Left colon (tissue), 2 donors: ENCODE data around the gene CCSER1. TPM values are rescaled to one million over a fixed set of nuclear protein-coding genes. Genes with fewer than 3 reads are reported as not detected.
A peak's percentile ranks its signal among the peaks of the same experiment; 100 is the strongest.

Experiments used
- ATAC-seq: fragments of 200-7000 bp; cut with Tn5 transposase; one replicate; pipeline ENCODE4 v1.9.1; 2020; ENCODE audit warnings: mild to moderate bottlenecking, moderate library complexity
- DNase-seq, 2 donors: peaks; one replicate each; pipeline ENCODE4 v3.0.0-alpha.2; 2020
- intact Hi-C, 2 donors: fragments of 100-400 bp; cut with DNase I in 1 of 2; cut with micrococcal nuclease in 1 of 2; formaldehyde crosslinking; loops; one replicate each; pipeline versions ENCODE4 v1.11.2 to v1.14.0; 2022; cut with DNase I, micrococcal nuclease
- total RNA-seq, 2 donors: library from RNA; stranded (reverse); fragmentation: NEBNext Ultra II Directional; extraction: Animal tissue kit (Norgen Biotek cat#: 25700); gene quantifications; one replicate each; pipeline ENCODE4 v1.2.1, GENCODE V29; 2021
- donor health status: DM: no; HTN: no; CAD: no.
- donor health status: DM: yes; HTN: yes; CAD: no.

The CCSER1 gene
- total RNA-seq, 2 donors from 2014 or later: 14.4 to 22.7 TPM

- intact Hi-C loops: no loop called here
- ATAC-seq (no peak), DNase-seq (no peak)
These were observed 816.1 kb downstream of the CCSER1 start for GRCh38 chr4:90943311-90943710.

GRCh38 chr4:90946945-90947344 lies 819.8 kb downstream of the CCSER1 start:
- intact Hi-C loops: no loop called here
- DNase-seq: no peak
- ATAC-seq: no peak

GRCh38 chr4:90950385-90950841 lies 823.2 kb downstream of the CCSER1 start:
- intact Hi-C loops: no loop called here
- DNase-seq (no peak), ATAC-seq (peak; percentile 37)

DNA sequence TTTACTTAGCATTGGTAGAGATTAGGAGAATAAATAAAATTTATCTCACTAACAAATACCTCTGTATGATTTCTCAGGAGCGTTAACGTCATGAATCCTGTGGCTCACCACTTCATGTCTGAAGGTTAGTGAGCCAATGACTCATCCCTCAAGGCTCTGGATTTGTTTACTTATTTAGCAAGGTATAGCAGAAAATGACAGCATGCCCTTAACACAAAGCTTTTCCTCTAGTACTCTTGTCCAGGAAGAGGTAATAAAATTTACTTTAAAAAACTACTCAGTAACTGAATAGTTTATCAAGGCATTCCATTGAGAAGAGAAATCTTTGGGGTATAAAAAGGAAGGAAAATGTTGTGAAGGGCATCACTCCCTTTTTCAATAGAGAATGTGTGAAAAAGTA lies 823.8 kb downstream of the CCSER1 start:
- intact Hi-C loops: no loop called here
- DNase-seq: no peak
- peak; percentile 88 for ATAC-seq

DNA sequence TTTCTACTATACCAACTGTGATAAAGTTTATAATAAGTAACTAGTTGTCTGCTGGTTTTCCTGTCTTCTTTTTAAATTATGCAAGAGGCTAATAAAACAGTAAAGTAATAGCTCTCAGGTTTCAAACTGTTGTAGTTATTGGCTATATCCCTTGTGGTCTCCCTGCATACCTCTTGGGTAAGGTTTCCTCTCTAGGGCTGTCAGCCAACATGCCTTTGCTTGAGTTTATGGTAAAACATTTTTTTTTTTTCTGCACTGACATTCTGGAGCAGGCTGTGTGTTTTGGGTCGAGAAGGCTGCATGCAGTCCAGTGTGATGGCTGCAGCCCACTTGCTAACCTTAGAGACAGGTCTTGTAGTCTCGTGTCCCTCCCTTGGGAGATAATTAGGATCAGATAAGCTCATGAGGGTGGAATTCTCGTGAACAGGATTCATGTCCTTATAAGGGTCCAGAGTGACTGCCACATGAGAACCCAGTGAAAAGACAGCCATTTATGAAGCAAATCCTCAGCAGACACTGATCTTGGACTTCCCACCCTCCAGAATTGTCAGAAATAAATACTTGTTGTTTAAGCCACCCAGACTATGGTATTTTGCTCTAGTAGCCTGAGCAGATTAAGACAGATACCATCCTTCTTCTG lies 831.2 kb downstream of the CCSER1 start:
- intact Hi-C loops: no loop called here
- ATAC-seq (no peak), DNase-seq (no peak)

- no peak for DNase-seq
- no peak for ATAC-seq
- intact Hi-C loops: no loop called here
These were observed 833.2 kb downstream of the CCSER1 start for GRCh38 chr4:90960433-90960832.

GRCh38 chr4:90960840-90961239 lies 833.6 kb downstream of the CCSER1 start:
- ATAC-seq: no peak
- no peak for DNase-seq
- intact Hi-C loops: no loop called here

DNA sequence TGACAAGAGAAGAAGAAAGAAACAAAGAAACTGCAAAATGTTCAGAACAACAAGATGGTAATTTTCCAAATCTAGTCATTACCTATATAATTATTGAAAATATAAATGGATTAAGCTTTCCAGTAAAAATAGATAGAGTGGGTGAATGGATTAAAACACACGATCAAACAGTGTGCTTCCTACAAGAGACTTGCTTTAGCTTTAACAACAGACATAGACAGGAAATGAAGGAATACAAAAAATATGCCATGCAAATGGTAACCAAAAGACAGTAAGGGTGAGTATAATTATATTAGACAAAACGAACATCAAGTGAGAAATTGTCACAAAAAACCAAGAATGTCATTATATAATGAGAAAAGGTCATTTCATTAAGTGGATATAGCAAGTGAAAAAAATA lies 842.8 kb downstream of the CCSER1 start:
- no peak for ATAC-seq
- intact Hi-C loops: no loop called here
- no peak for DNase-seq

GRCh38 chr4:90977726-90978125 lies 850.5 kb downstream of the CCSER1 start:
- intact Hi-C loops: no loop called here
- DNase-seq (no peak), ATAC-seq (no peak)

- no peak for DNase-seq
- no peak for ATAC-seq
- intact Hi-C loops: no loop called here
These were observed 852.4 kb downstream of the CCSER1 start for GRCh38 chr4:90979556-90979955.

- DNase-seq: no peak
- ATAC-seq: no peak
- intact Hi-C loops: no loop called here
These were observed 855.6 kb downstream of the CCSER1 start for GRCh38 chr4:90982813-90983212.

- intact Hi-C loops: no loop called here
- DNase-seq: no peak
- ATAC-seq: no peak
These were observed 863.1 kb downstream of the CCSER1 start for GRCh38 chr4:90990284-90990683.

- DNase-seq (no peak), ATAC-seq (no peak)
- intact Hi-C loops: no loop called here
These were observed 865.0 kb downstream of the CCSER1 start for GRCh38 chr4:90992213-90992612.

DNA sequence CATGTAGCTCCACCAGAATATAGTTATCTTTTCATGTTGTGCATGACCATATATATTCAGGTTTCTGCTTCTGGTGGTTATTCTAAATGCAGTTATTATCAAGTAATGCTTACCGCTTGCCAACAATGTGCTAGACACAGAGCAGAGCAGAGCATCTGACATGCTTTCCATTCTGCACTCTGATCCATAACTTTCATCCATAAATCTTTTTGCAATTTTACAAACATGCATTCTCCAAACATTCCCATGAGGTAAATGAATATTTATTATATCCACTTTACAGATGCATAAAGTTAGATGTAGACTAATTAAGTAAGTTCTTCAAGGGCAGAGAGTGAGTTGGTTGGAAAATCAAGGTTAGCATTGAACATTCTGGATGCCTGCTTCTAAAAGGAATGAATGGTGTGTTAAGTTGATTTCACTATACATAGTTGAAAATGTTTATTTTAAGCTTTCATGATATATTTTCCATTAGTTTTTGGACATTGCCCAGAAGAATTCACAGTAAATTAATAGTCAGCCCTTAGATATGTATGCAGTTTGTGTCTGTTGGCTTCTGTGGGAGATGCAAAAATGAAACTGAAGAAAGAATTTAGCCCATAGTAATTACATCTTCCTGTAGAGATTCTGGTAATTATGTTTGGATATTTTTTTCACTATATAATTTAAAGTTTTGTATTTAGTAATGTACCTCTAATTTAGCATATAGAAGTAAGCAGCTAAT lies 867.8 kb downstream of the CCSER1 start:
- no peak for ATAC-seq
- intact Hi-C loops: no loop called here
- no peak for DNase-seq

DNA sequence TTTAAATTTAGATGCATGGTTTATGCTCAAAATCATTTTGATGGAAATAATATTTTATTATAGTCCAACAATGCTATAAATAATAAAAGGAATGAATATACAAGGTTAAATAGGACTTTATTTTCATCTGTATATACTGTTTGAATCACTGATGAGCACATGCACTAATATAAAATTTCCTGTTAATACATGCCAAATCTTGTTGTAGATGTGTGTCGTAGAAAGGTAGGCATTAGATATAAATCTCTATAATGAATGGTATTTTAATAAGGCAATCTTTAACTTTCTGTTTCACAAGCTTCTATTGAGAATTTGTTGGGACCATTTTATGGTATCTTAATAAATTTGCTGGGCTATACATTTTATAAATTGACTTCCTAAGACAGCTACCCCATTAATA lies 868.8 kb downstream of the CCSER1 start:
- no peak for DNase-seq
- no peak for ATAC-seq
- intact Hi-C loops: no loop called here

- DNase-seq (no peak), ATAC-seq (no peak)
- intact Hi-C loops: no loop called here
These were observed 869.6 kb downstream of the CCSER1 start for GRCh38 chr4:90996813-90997212.

DNA sequence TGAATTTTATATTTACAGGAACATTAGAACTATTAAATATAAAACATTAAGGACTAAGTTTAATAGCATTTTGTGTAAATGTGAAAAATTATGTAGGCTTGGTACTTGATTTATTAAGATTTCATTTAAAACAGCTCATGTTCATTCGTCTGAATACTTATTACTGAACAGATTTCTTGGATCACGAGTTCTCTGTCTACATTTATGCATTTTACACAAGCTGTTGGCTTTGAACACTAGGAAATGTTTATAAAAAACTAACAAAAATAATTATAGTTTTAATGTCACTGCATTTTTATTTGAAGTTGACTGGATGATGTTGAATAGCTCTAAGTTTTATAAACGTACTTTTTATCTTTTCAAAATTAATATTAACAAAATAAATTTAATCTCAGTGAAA lies 888.7 kb downstream of the CCSER1 start:
- ATAC-seq (no peak), DNase-seq (no peak)
- intact Hi-C loops: no loop called here

GRCh38 chr4:91019513-91019912 lies 892.3 kb downstream of the CCSER1 start:
- no peak for ATAC-seq
- intact Hi-C loops: no loop called here
- DNase-seq: no peak

DNA sequence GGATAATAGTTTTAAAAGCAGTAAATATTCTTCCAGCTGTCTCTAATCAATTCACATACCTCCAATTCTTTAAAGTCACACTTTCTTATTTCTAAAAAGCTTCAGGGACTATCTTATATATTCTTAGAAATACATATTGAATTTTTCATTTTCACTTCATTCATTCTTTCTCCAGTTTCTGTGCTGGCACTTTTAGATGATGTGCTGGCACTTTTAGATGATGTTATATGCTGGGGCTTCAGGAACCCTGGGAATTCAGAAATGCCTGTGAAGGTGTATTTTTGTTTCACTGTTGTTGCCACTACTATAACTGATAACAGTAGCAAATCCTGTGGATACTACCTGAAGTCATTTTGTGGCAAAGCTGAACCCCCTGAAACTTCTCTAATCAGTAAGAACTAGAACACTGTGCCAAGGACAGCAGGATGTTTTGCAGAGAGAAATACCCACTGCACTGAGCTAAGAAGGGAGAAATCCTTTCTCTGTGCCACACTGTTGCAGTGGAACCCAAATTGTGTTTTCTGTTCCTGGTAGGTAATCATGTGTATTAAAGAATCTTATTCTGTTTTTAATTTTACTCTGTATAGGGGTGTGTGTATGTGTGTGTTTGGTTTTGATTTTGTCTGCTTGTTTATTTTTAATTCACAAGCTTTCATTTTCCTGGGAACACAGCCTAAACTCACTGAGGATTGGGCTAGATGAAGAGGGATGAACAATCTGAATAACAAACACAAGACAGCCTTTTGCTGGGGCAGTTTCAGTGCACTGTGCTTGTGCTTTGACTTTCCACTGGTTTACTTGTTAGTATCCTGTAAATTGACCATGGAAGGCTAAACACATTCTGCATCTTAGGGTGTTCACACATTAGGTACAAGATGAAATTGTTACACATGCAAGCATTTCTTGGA lies 898.3 kb downstream of the CCSER1 start:
- intact Hi-C loops: no loop called here
- DNase-seq (no peak), ATAC-seq (no peak)

- intact Hi-C loops: no loop called here
- DNase-seq: no peak
- no peak for ATAC-seq
These were observed 901.0 kb downstream of the CCSER1 start for GRCh38 chr4:91028228-91028627.
